Uterus (tissue), 4 donors: ENCODE data around the gene FAT1. TPM values are rescaled to one million over a fixed set of nuclear protein-coding genes. Genes with fewer than 3 reads are reported as not detected.

Experiments used
- DNase-seq, 2 donors: peaks; one replicate each; pipeline ENCODE4 v3.0.0-alpha.2; 2019 to 2020
- H3K27ac ChIP-seq, 2 donors: fragments of 200-600 bp; sonication (generic); 1 replicate in 1 of 2; 2 replicates in 1 of 2; pipeline ENCODE4 v1.5.1; 2016 to 2018
- H3K27me3 ChIP-seq, 2 donors: fragments of 200-600 bp; sonication (generic); one replicate each; pipeline ENCODE4 v1.5.1; 2018 to 2019; ENCODE audit warnings: control low read depth in 1 of 2
- H3K36me3 ChIP-seq, 2 donors: fragments of 200-600 bp; sonication (generic); one replicate each; pipeline ENCODE4 v1.5.1; 2019; ENCODE audit warnings: control low read depth in 1 of 2
- H3K4me1 ChIP-seq, 2 donors: fragments of 200-600 bp; sonication (generic); one replicate each; pipeline ENCODE4 v1.5.1; 2018 to 2019; ENCODE audit warnings: control low read depth in 1 of 2
- H3K4me3 ChIP-seq, 2 donors: fragments of 200-600 bp; sonication (generic); 1 replicate in 1 of 2; 2 replicates in 1 of 2; pipeline ENCODE4 v1.5.1; 2018 to 2019; ENCODE audit warnings: mild to moderate bottlenecking in 1 of 2
- H3K9me3 ChIP-seq, 2 donors: fragments of 200-600 bp; sonication (generic); one replicate each; pipeline ENCODE4 v1.5.1; 2019; ENCODE audit warnings: control low read depth in 1 of 2
- CTCF ChIP-seq, 4 experiments: fragments of 200-600 bp in 2 of 4; fragments of 450-650 bp in 2 of 4; sonication (generic) in 2 of 4; IDR thresholded peaks; one replicate each; pipeline ENCODE4 v1.5.1; 2016 to 2019; ENCODE audit warnings: antibody characterized with exemption in 4 of 4, mild to moderate bottlenecking in 2 of 4, moderate library complexity in 1 of 4
- POLR2A ChIP-seq, 2 donors: fragments of 450-650 bp; IDR thresholded peaks; one replicate each; pipeline ENCODE4 v1.6.1; 2016; ENCODE audit warnings: antibody characterized with exemption in 2 of 2, mild to moderate bottlenecking in 1 of 2, moderate library complexity in 1 of 2
- intact Hi-C: fragments of 100-400 bp; cut with DNase I; formaldehyde crosslinking; loops from one replicate; pipeline ENCODE4 v1.15.1; 2023; ENCODE audit warnings: low total_unique reads
- total RNA-seq, 4 donors: library from RNA; depleted of rRNA in 3 of 4; stranded (reverse); fragments of >200 nt in 3 of 4; gene quantifications; one replicate each; pipeline versions ENCODE4 v1.1.0 to v1.2.4, GENCODE V29; 2014 to 2023
- donor health status: DM: yes; HTN: yes; CAD: no.

FAT1 gene
- total RNA-seq, 4 donors from 2014 or later = 11.5 to 245 (median 52.5) TPM

- intact Hi-C loops = no loop called here
These were observed 6.1 kb downstream of the FAT1 start for GRCh38 chr4:186717556-186717955.

GRCh38 chr4:186715077-186715476 is 8.6 kb downstream of the FAT1 start:
- Histone ChIP-seq H3K4me1 (no peaks in the 10 kb centered on the region), H3K27me3 (no peaks in the 10 kb centered on the region), H3K27ac (no peak overlapping the region), H3K36me3 (no peaks in the 10 kb centered on the region), H3K4me3 (no peak overlapping the region), H3K9me3 (no peaks in the 10 kb centered on the region)
- intact Hi-C loops = no loop called here
- TF ChIP-seq CTCF (IDR thresholded peaks at IDR 0.05) (no peak), POLR2A (IDR thresholded peaks at IDR 0.05) (no peak)
- no peak for DNase-seq

More at GRCh38 chr4:186717556-186717955, 6.1 kb downstream of the FAT1 start:
- Histone ChIP-seq H3K36me3 (no peaks in the 10 kb centered on the region), H3K4me1 (no peaks in the 10 kb centered on the region), H3K27me3 (no peaks in the 10 kb centered on the region), H3K4me3 (no peak overlapping the region), H3K27ac (no peak overlapping the region), H3K9me3 (no peaks in the 10 kb centered on the region)
- TF ChIP-seq CTCF (IDR thresholded peaks at IDR 0.05) (no peak), POLR2A (IDR thresholded peaks at IDR 0.05) (no peak)
- DNase-seq = no peak

GRCh38 chr4:186714006-186714675 is 9.5 kb downstream of the FAT1 start:
- H3K4me3 ChIP-seq = no peak overlapping the region
- no peaks in the 10 kb centered on the region for H3K36me3 ChIP-seq
- H3K27me3 ChIP-seq = no peaks in the 10 kb centered on the region
- no peak for DNase-seq
- no peak overlapping the region for H3K27ac ChIP-seq
- H3K4me1 ChIP-seq = no peaks in the 10 kb centered on the region
- no peaks in the 10 kb centered on the region for H3K9me3 ChIP-seq
- no peak for TF ChIP-seq CTCF (IDR thresholded peaks at IDR 0.05)
- no peak for TF ChIP-seq POLR2A (IDR thresholded peaks at IDR 0.05)
- intact Hi-C loops = no loop called here

GRCh38 chr4:186712690-186713089 is 11.0 kb downstream of the FAT1 start:
- Histone ChIP-seq H3K27me3 (no peaks in the 10 kb centered on the region), H3K9me3 (no peaks in the 10 kb centered on the region), H3K36me3 (no peaks in the 10 kb centered on the region), H3K4me1 (no peaks in the 10 kb centered on the region), H3K27ac (no peak overlapping the region), H3K4me3 (no peak overlapping the region)
- intact Hi-C loops = no loop called here
- no peak for DNase-seq
- no peak for TF ChIP-seq CTCF (IDR thresholded peaks at IDR 0.05)
- no peak for TF ChIP-seq POLR2A (IDR thresholded peaks at IDR 0.05)

DNA sequence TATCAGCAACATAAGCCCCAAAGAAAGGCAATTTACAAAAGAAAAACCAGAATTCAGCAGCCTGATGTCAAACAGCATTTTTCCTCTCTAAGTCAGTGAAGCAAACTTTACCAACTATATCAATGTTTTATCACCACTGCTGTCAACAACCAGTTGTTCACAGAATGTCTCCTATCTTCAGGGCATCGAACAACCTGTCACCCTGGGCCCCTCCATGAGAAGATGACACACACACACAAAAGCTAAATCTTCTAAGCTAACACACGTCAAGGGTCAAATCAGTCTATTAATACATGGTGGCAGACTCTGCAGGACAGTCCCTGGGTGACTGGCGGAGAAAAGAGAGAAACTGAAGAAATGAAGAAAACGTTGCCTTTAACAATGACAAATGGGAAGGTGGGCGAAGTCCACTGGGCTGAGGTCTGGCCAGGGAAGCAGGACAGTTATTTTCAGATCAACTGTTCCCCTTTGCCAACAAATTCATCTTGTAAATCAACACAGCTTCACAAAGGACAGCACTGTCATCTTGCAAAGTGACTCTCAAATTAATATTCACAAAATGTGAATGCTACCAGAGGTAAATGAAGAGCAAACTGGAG is 13.0 kb downstream of the FAT1 start:
- H3K4me3 ChIP-seq = no peak overlapping the region
- no peaks in the 10 kb centered on the region for H3K4me1 ChIP-seq
- no peaks in the 10 kb centered on the region for H3K27me3 ChIP-seq
- no peak for DNase-seq
- H3K9me3 ChIP-seq = no peaks in the 10 kb centered on the region
- no peaks in the 10 kb centered on the region for H3K36me3 ChIP-seq
- intact Hi-C loops = no loop called here
- no peak for TF ChIP-seq POLR2A (IDR thresholded peaks at IDR 0.05)
- no peak for TF ChIP-seq CTCF (IDR thresholded peaks at IDR 0.05)
- no peak overlapping the region for H3K27ac ChIP-seq
